HUES48 (cell line): ENCODE data around the gene ZNF532.

Experiments used
- H3K27ac ChIP-seq: one replicate; pipeline ENCODE4 v1.7.0; 2013; ENCODE audit warnings: low read depth, low read length, inconsistent platforms
- H3K27me3 ChIP-seq: 2 replicates; pipeline ENCODE4 v1.6.1; 2013; ENCODE audit warnings: mild to moderate bottlenecking, low read length; ENCODE audit not compliant: control insufficient read depth, insufficient read depth
- H3K36me3 ChIP-seq: 2 replicates; pipeline ENCODE4 v1.6.1; 2013; ENCODE audit warnings: low read length; ENCODE audit not compliant: control insufficient read depth, insufficient read depth
- H3K4me1 ChIP-seq: 2 replicates; pipeline ENCODE4 v1.6.1; 2013; ENCODE audit warnings: mild to moderate bottlenecking, low read length; ENCODE audit not compliant: control insufficient read depth, insufficient read depth
- H3K4me3 ChIP-seq: 2 replicates; pipeline ENCODE4 v1.5.1; 2013; ENCODE audit warnings: mild to moderate bottlenecking, low read depth, low read length
- H3K9ac ChIP-seq: 2 replicates; pipeline ENCODE4 v1.6.1; 2013; ENCODE audit warnings: mild to moderate bottlenecking, low read depth, low read length, moderate library complexity
- H3K9me3 ChIP-seq: 2 replicates; pipeline ENCODE4 v1.6.1; 2013; ENCODE audit warnings: low read length; ENCODE audit not compliant: control insufficient read depth, insufficient read depth

The ZNF532 gene

GRCh38 chr18:58870130-58870529 lies 5.5 kb downstream of the ZNF532 start:
- peaks cover 5% of the 10 kb centered on the region for H3K9me3 ChIP-seq
- H3K36me3 ChIP-seq = peaks cover 98% of the 10 kb centered on the region
- no peak overlapping the region for H3K4me3 ChIP-seq
- no peaks in the 10 kb centered on the region for H3K27me3 ChIP-seq
- no peak overlapping the region for H3K9ac ChIP-seq
- peaks cover 44% of the 10 kb centered on the region for H3K4me1 ChIP-seq
- H3K27ac ChIP-seq = no peak overlapping the region

GRCh38 chr18:58870621-58871020 lies 5.9 kb downstream of the ZNF532 start:
- H3K9me3 ChIP-seq = peaks cover 5% of the 10 kb centered on the region
- H3K4me3 ChIP-seq = no peak overlapping the region
- H3K9ac ChIP-seq = no peak overlapping the region
- no peaks in the 10 kb centered on the region for H3K27me3 ChIP-seq
- H3K36me3 ChIP-seq = peaks cover 98% of the 10 kb centered on the region
- peaks cover 39% of the 10 kb centered on the region for H3K4me1 ChIP-seq
- H3K27ac ChIP-seq = no peak overlapping the region

DNA sequence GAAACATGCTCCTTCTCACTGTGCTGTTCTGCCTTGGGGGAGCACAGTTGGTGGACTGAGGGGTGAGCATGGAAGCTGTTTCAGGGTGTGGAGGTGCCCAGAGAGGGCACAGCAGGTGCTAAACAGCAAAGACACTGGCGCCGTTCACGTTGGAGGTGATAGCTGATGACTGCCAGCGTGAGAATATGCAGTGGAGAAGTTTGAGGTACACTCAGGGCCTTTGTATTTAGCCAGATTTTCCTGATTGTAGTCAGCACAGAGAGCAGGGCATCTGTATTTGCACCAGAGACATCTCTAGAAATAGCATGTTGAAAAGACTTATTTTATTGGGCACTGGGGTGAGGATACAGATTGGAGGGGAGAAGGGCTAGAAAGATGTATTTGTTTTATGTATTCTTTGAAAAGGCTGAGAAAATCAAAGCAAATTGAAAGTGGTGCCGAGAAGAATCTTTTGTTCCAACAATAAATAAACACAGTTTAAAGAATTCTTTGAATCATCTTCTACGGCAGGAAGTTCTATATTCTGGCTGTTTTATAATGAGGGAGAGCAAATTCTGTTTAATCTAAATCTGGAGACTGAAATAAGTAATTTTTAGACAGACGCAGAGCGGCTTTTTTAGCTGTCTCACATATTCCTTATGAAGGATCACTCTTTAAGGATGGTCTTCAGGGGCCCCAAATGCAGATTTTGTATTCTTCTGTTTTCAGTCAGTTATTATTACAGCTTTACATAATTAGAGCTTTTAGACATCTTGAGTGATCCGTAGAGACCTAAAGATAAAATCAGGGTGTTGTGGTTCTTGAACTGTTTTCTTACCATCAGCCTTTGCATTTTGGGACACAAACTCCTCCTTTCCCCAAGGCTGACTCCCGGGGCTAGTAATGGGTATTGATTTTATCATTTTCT lies 7.1 kb downstream of the ZNF532 start:
- Histone ChIP-seq H3K27ac (no peak overlapping the region), H3K27me3 (no peaks in the 10 kb centered on the region), H3K36me3 (peaks cover 96% of the 10 kb centered on the region), H3K4me3 (no peak overlapping the region), H3K4me1 (peaks cover 28% of the 10 kb centered on the region), H3K9ac (no peak overlapping the region), H3K9me3 (peaks cover 5% of the 10 kb centered on the region)

DNA sequence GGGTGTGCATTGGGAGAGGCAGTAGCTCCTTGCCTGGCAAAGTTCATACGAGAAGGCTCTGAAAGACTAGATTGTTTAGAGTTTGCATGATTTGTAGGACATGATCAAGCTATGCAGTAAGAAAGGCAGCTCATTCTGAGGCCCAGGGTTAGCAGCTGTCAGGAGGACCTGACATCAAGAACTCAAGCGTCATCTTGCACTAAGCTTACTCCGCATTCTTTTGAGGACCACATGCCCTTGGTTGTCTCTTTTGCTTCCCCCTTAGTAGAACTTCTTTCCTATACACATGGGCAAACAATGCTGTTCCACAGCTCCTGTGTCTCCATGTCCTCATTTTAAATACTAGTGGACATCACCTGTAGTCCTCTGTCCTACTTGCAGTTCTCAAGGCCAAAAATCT lies 14.0 kb downstream of the ZNF532 start:
- H3K27me3 ChIP-seq = no peaks in the 10 kb centered on the region

DNA sequence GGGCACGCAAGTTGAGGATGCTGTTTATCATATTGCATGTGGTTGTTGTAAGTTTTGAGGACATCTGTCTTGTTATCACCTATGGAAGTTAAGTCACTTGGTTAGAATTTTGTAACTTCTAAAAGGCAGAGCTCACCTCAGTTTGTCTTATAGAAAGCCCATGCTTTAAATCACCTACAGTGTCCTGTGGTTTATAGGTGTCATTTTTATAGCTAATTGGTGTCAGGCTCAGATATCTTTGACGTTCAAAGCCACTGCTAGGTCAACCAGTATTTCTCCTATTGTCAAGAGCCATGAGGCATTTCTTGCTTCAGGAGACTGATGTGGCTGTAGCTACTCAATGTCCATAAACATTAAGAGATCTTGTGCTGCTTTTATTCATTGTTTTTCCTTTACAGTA lies 16.8 kb downstream of the ZNF532 start:
- no peaks in the 10 kb centered on the region for H3K9me3 ChIP-seq
- H3K4me3 ChIP-seq = no peak overlapping the region
- H3K36me3 ChIP-seq = peaks cover 94% of the 10 kb centered on the region
- H3K27ac ChIP-seq = no peak overlapping the region
- peaks cover 4% of the 10 kb centered on the region for H3K4me1 ChIP-seq
- H3K27me3 ChIP-seq = no peaks in the 10 kb centered on the region
- H3K9ac ChIP-seq = no peak overlapping the region

More for the DNA sequence above, 14.0 kb downstream of the ZNF532 start:
- no peaks in the 10 kb centered on the region for H3K9me3 ChIP-seq
- no peak overlapping the region for H3K4me3 ChIP-seq
- no peak overlapping the region for H3K9ac ChIP-seq
- H3K27ac ChIP-seq = no peak overlapping the region
- H3K36me3 ChIP-seq = peaks cover 96% of the 10 kb centered on the region
- H3K4me1 ChIP-seq = peaks cover 4% of the 10 kb centered on the region

DNA sequence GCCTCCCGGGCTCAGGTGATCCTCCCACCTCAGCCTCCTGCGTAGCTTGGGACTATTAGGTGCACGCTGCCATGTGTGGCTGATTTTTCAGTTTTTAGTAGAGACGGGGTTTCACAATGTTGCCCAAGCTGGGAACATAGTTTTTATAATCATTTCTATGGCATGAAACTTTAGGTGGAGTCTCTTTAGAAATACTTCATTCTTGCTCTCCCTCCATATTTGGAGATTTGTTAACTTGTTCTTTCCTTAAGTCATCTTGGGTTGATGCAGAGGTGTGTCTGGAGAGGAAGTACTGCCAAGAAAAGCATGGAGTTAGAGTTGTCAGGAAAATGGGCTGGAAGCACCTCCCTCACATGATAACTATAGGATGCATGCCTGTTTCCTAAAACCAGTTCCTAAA lies 17.4 kb downstream of the ZNF532 start:
- Histone ChIP-seq H3K36me3 (peaks cover 94% of the 10 kb centered on the region), H3K9me3 (no peaks in the 10 kb centered on the region), H3K4me3 (no peak overlapping the region), H3K4me1 (peaks cover 4% of the 10 kb centered on the region), H3K27me3 (no peaks in the 10 kb centered on the region), H3K9ac (no peak overlapping the region), H3K27ac (no peak overlapping the region)

DNA sequence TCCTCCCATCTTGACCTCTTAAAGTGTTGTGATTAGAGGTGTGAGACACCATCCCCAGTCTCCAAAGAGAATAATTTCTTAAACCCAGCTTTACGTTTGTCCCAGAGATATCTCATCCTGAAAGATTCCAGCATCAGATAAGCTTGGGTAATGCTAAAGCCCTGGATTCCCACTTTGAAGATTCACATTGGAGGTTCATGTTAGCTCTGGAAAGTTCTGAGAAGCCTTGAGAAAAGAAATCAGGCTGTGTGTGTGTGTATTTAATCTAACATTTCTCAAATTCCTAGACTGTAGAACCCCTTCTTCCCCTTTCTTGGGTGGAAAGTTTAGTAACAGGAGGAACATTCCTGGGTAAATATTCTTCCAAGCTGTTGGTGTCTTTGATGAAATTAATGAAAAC lies 18.0 kb downstream of the ZNF532 start:
- Histone ChIP-seq H3K4me3 (no peak overlapping the region), H3K9me3 (no peaks in the 10 kb centered on the region), H3K27ac (no peak overlapping the region), H3K36me3 (peaks cover 94% of the 10 kb centered on the region), H3K27me3 (no peaks in the 10 kb centered on the region), H3K9ac (no peak overlapping the region), H3K4me1 (peaks cover 4% of the 10 kb centered on the region)

DNA sequence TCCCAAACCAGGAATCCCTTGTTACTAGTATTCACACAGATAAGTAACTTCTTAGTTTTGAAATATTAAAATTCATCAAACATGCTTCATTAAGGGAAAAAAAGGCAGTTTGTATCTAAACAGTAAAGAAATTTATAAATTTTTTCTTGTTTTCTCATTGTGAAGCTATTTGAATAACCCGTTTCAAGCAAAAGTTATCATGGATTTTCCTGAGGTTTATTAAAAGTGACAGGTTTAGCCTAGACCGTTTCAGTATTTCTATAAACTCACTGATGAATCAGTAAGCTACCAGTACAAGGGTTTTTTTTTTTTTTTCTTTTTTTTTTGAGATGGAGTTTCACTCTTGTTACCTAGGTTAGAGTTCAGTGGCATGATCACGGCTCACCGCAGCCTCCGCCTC lies 20.0 kb downstream of the ZNF532 start:
- H3K9ac ChIP-seq = no peak overlapping the region
- H3K9me3 ChIP-seq = no peaks in the 10 kb centered on the region
- H3K36me3 ChIP-seq = peaks cover 90% of the 10 kb centered on the region
- no peak overlapping the region for H3K4me3 ChIP-seq
- peaks cover 4% of the 10 kb centered on the region for H3K4me1 ChIP-seq
- H3K27me3 ChIP-seq = no peaks in the 10 kb centered on the region
- no peak overlapping the region for H3K27ac ChIP-seq

- Histone ChIP-seq H3K9me3 (no peaks in the 10 kb centered on the region), H3K27ac (no peak overlapping the region), H3K9ac (no peak overlapping the region), H3K36me3 (peaks cover 87% of the 10 kb centered on the region), H3K4me3 (no peak overlapping the region), H3K4me1 (peaks cover 6% of the 10 kb centered on the region), H3K27me3 (no peaks in the 10 kb centered on the region)
Measured at GRCh38 chr18:58886431-58886830, 21.8 kb downstream of the ZNF532 start.

DNA sequence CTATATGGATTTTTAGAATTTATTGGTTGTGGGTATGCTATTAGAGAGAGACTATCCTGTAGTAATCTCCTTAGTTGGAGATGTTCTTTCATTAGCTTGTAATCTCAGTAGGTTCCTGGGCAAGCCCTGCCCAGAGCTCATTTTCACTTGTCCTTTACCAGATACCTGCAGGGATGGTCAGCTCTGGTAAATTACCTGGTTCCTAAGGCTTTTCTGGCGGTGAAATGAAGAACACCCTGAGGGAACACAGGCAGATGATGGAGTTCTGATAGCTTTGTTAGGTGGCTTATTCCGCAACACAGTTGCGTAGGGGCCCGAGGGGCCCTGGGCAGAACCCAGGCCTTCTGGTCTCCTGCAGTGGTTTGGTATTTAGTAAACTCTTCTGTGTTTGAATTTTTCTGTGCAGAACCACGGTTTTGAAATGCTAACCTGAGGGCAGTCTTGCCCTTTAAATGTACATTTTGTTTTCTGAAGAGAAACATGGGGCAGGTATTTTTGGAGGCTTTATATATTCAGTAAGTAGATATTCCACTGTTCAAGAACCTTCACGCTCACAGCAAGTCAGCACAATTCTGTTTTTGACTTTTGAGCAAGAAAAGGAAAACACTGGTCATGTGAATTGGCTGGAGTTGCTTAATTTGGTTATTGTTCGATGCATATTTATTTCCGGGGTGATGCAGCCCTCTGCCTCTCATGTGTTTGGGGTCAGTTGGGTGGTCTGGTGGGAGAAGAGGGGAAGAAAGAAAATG lies 22.4 kb downstream of the ZNF532 start:
- Histone ChIP-seq H3K36me3 (peaks cover 87% of the 10 kb centered on the region), H3K9ac (no peak overlapping the region)

GRCh38 chr18:58887613-58887963 lies 22.9 kb downstream of the ZNF532 start:
- Histone ChIP-seq H3K27me3 (no peaks in the 10 kb centered on the region), H3K27ac (no peak overlapping the region), H3K9ac (no peak overlapping the region), H3K4me1 (peaks cover 18% of the 10 kb centered on the region), H3K36me3 (peaks cover 84% of the 10 kb centered on the region), H3K9me3 (no peaks in the 10 kb centered on the region), H3K4me3 (no peak overlapping the region)

More for the DNA sequence above, 22.4 kb downstream of the ZNF532 start:
- H3K9me3 ChIP-seq = no peaks in the 10 kb centered on the region
- no peaks in the 10 kb centered on the region for H3K27me3 ChIP-seq
- peaks cover 12% of the 10 kb centered on the region for H3K4me1 ChIP-seq
- H3K4me3 ChIP-seq = no peak overlapping the region
- no peak overlapping the region for H3K27ac ChIP-seq
